Effector memory CD8-positive, alpha-beta T cell (primary cell): Measurements from ENCODE around the gene C19orf25.

Experiments used
- ATAC-seq: fragments of 150-1000 bp; cut with Tn5 transposase; replicated peaks from 2 replicates; pipeline ENCODE4 v1.10.0; 2021; ENCODE audit warnings: mild to moderate bottlenecking, moderate library complexity
- DNase-seq, 3 experiments: peaks; one replicate each; pipeline ENCODE4 v3.0.0; 2021
- H3K27ac Mint-ChIP-seq, 2 donors: one replicate each; pipeline ENCODE4 v1.8.0; 2022; ENCODE audit warnings: mild to moderate bottlenecking in 2 of 2, mixed read lengths in 2 of 2, moderate library complexity in 2 of 2
- H3K27me3 Mint-ChIP-seq, 2 donors: one replicate each; pipeline ENCODE4 v1.8.0; 2022; ENCODE audit warnings: mixed read lengths in 2 of 2
- H3K36me3 Mint-ChIP-seq: one replicate; pipeline ENCODE4 v1.8.0; 2022; ENCODE audit warnings: mild to moderate bottlenecking, moderate library complexity, mixed read lengths; ENCODE audit not compliant: insufficient read depth
- H3K4me1 Mint-ChIP-seq, 2 donors: one replicate each; pipeline ENCODE4 v1.8.0; 2022; ENCODE audit warnings: low read depth in 2 of 2, mixed read lengths in 2 of 2
- H3K4me3 Mint-ChIP-seq, 2 donors: one replicate each; pipeline ENCODE4 v1.8.0; 2022; ENCODE audit warnings: mild to moderate bottlenecking in 2 of 2, mixed read lengths in 2 of 2, moderate library complexity in 2 of 2
- H3K9me3 Mint-ChIP-seq, 2 donors: one replicate each; pipeline ENCODE4 v1.8.0; 2022; ENCODE audit warnings: mixed read lengths in 2 of 2

C19orf25 gene

DNA sequence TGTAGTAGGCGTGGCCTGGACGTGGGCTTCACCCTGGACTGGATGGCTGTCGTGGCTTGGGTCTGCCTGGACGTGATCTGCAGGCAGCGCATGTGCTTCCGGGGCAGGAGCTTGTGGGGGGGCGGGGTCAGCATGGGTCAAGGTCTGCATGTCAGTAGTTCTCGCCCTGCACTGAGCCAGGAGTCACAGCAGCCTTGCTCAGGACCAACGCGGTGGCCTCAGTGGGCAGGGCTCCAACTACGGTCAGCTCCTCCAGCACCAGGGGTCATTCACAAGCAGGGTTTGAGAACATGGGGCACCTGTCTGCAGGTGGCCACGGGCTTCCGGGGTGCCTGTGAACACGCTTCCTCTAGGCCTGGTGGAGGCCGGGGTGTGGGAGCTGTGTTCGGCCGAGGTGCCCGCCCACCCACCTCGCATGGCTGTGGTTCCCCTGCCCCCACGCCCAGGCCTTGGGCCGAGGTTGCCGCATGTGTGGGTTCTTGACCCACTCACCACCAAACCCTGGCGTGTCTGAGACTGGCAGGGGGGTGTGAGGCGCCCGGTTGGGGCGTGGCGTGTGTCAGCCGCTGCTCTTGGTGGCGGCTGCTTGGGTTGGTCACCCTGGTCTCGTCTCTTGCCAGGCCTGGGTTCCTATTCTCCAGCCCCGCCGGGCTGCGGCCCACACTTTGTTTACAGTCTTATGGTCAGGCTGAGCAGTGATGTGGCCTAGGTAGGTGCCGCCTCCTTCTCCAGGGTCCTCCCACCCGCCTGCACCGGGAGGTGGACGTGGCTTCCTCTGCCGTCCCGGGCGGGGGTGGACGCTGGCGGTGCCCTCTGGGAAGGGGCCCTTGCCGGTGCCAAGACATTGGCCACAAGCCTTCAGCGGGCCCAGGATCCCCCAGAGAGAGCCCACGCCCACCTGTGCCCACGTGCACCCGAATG, 45.6 kb downstream of the C19orf25 start:
- Mint-ChIP-seq H3K4me3 (no peak overlapping the region), H3K4me1 (peaks cover 7 to 8% of the 10 kb centered on the region in 2 donors), H3K36me3 (peaks cover 75% of the 10 kb centered on the region), H3K27ac (no peak overlapping the region), H3K9me3 (no peaks in the 10 kb centered on the region), H3K27me3 (no peaks in the 10 kb centered on the region)
- ATAC-seq, result no peak
- DNase-seq, result no peak

- Mint-ChIP-seq H3K36me3 (peaks cover 69% of the 10 kb centered on the region), H3K9me3 (no peaks in the 10 kb centered on the region), H3K27ac (no peak overlapping the region), H3K4me3 (no peak overlapping the region), H3K27me3 (no peaks in the 10 kb centered on the region), H3K4me1 (no peaks in the 10 kb centered on the region)
- no peak for ATAC-seq
- DNase-seq, result no peak
Measured at GRCh38 chr19:1432507-1432887, 46.5 kb downstream of the C19orf25 start.

- no peaks in the 10 kb centered on the region for H3K9me3 Mint-ChIP-seq
- peaks cover 69% of the 10 kb centered on the region for H3K36me3 Mint-ChIP-seq
- ATAC-seq (no peak), DNase-seq (no peak)
- H3K27ac Mint-ChIP-seq, result peak overlapping the region in 1 of 2 donors; percentile 35
- H3K4me1 Mint-ChIP-seq, result no peaks in the 10 kb centered on the region
- no peaks in the 10 kb centered on the region for H3K27me3 Mint-ChIP-seq
- H3K4me3 Mint-ChIP-seq, result no peak overlapping the region
Measured at GRCh38 chr19:1431759-1432506, 47.1 kb downstream of the C19orf25 start.

DNA sequence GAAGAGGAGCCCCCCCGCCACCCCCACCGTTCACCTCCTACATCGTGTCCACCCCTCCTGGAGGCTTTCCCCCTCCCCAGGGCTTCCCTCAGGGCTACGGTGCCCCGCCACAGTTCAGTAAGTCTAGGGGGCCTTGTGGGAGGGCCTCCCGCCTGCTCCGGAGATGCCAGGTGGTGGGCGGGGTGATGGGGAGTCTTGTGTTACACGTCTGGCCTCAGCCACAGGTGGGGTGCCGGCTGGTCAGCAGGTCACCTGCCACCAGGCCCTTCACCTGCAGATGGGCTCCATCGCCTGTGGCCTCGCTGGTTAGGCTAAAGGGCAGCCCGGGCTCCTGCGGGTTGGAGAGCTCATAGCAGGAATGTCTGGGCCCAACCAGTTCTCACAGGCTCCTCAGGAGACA, 48.8 kb downstream of the C19orf25 start:
- no peaks in the 10 kb centered on the region for H3K4me1 Mint-ChIP-seq
- no peaks in the 10 kb centered on the region for H3K9me3 Mint-ChIP-seq
- ATAC-seq, result no peak
- H3K4me3 Mint-ChIP-seq, result no peak overlapping the region
- H3K27ac Mint-ChIP-seq, result no peak overlapping the region
- no peak for DNase-seq
- H3K27me3 Mint-ChIP-seq, result no peaks in the 10 kb centered on the region
- H3K36me3 Mint-ChIP-seq, result peaks cover 78% of the 10 kb centered on the region

DNA sequence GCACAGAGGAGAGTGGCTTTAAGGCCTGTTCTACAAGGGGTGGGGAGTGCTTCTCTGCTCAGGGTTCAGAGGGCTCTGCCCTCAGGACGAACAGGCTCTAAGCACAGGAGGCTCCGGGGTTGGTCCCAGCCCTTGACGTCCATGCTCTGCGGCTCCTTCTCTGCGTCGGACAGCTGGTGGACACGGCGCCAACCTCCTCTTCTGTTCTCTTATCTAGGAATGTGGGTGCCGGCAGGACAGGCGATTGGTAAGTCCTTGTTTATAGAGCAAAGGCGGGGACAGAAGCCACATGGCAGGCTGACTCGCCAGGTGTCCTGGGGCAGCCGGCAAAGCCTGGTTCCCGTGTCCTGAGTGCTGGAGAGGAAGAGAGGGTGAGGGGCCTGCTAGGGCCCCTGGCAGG, 49.3 kb downstream of the C19orf25 start:
- H3K4me1 Mint-ChIP-seq, result no peaks in the 10 kb centered on the region
- no peak overlapping the region for H3K4me3 Mint-ChIP-seq
- H3K27ac Mint-ChIP-seq, result no peak overlapping the region
- ATAC-seq, result no peak
- DNase-seq, result no peak
- H3K9me3 Mint-ChIP-seq, result no peaks in the 10 kb centered on the region
- H3K36me3 Mint-ChIP-seq, result peaks cover 81% of the 10 kb centered on the region
- no peaks in the 10 kb centered on the region for H3K27me3 Mint-ChIP-seq

DNA sequence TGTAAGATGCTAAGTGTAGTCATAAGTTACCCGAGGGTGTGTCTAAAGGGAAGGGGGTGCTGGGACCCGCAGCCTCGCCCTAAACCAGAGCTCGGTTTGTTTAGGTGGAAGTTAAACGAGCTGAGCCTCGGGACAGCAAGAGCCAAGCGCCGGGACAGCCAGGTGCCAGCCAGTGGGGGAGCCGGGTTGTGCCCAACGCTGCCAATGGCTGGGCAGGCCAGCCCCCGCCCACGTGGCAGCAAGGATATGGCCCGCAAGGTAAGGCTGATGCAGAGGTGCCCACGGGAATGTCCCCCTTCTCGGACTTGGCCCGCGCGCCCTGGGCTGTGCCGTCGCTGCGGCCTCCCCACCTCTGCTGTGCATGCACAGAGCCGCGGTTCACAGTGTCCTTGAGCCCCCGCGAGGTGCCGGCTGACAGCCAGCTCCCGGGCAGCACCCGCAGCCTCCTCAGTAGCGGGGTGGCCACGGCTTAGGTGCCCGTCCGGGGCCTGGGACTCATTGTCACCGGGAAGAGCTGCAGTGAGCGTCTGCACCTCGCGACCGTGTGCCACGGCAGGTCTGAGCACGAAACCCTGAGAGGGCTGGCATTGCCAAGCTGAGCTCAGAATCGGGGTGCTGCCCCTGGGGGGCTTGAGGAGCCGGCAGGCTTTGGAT, 50.1 kb downstream of the C19orf25 start:
- Mint-ChIP-seq H3K9me3 (no peaks in the 10 kb centered on the region), H3K4me3 (no peak overlapping the region), H3K27me3 (no peaks in the 10 kb centered on the region), H3K4me1 (no peaks in the 10 kb centered on the region), H3K36me3 (peaks cover 82% of the 10 kb centered on the region), H3K27ac (no peak overlapping the region)
- ATAC-seq (no peak), DNase-seq (no peak)

GRCh38 chr19:1427221-1427920, 51.6 kb downstream of the C19orf25 start:
- ATAC-seq (no peak), DNase-seq (no peak)
- H3K27me3 Mint-ChIP-seq, result no peaks in the 10 kb centered on the region
- H3K4me3 Mint-ChIP-seq, result no peak overlapping the region
- no peaks in the 10 kb centered on the region for H3K9me3 Mint-ChIP-seq
- H3K4me1 Mint-ChIP-seq, result peaks cover 0 to 3% of the 10 kb centered on the region in 2 donors
- H3K27ac Mint-ChIP-seq, result no peak overlapping the region
- peaks cover 83% of the 10 kb centered on the region for H3K36me3 Mint-ChIP-seq

- peaks cover 0 to 3% of the 10 kb centered on the region in 2 donors for H3K4me1 Mint-ChIP-seq
- H3K27me3 Mint-ChIP-seq, result no peaks in the 10 kb centered on the region
- H3K4me3 Mint-ChIP-seq, result no peak overlapping the region
- H3K27ac Mint-ChIP-seq, result no peak overlapping the region
- peaks cover 82% of the 10 kb centered on the region for H3K36me3 Mint-ChIP-seq
- ATAC-seq, result no peak
- no peak for DNase-seq
- no peaks in the 10 kb centered on the region for H3K9me3 Mint-ChIP-seq
Measured at GRCh38 chr19:1426736-1427135, 52.3 kb downstream of the C19orf25 start.

DNA sequence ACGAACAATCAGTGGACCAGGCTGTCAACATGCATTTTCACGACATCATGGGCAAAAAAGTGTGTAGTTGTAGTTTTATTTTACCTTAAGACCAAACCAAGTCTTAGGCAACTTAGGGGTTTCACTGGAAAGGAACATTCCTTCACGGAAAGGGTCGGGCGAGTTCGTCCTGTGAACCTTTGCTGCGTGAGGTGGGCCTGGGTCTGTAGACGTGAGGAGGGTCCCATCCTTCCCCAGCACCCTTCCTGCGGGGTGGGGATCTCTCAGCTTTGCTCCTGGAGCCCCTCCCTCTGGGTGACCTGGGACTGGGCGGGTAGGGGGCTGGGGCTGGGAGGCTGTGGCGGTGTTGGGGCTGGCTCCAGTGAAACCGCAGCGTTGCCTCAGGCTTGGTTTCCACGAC, 53.1 kb downstream of the C19orf25 start:
- H3K36me3 Mint-ChIP-seq, result peaks cover 82% of the 10 kb centered on the region
- ATAC-seq (no peak), DNase-seq (no peak)
- peak overlapping the region in 1 of 2 donors; percentile 74 for H3K27ac Mint-ChIP-seq
- H3K9me3 Mint-ChIP-seq, result no peaks in the 10 kb centered on the region
- H3K4me1 Mint-ChIP-seq, result peaks cover 0 to 3% of the 10 kb centered on the region in 2 donors
- H3K4me3 Mint-ChIP-seq, result no peak overlapping the region
- H3K27me3 Mint-ChIP-seq, result no peaks in the 10 kb centered on the region

- Mint-ChIP-seq H3K27ac (peak overlapping the region; percentile 35 to 74), H3K36me3 (peaks cover 82% of the 10 kb centered on the region), H3K9me3 (no peaks in the 10 kb centered on the region), H3K4me3 (no peak overlapping the region), H3K27me3 (no peaks in the 10 kb centered on the region), H3K4me1 (peaks cover 0 to 3% of the 10 kb centered on the region in 2 donors)
- no peak for ATAC-seq
- DNase-seq, result no peak
Measured at GRCh38 chr19:1425102-1425837, 53.7 kb downstream of the C19orf25 start.

GRCh38 chr19:1424192-1424955, 54.6 kb downstream of the C19orf25 start:
- peaks cover 84% of the 10 kb centered on the region for H3K36me3 Mint-ChIP-seq
- H3K27ac Mint-ChIP-seq, result peak overlapping the region; percentile 35 to 55
- no peak overlapping the region for H3K4me3 Mint-ChIP-seq
- no peaks in the 10 kb centered on the region for H3K27me3 Mint-ChIP-seq
- H3K4me1 Mint-ChIP-seq, result peaks cover 0 to 3% of the 10 kb centered on the region in 2 donors
- ATAC-seq, result no peak
- H3K9me3 Mint-ChIP-seq, result no peaks in the 10 kb centered on the region
- DNase-seq, result no peak
